HG02943 (cell line): ENCODE measurements around the gene LYRM1.

Experiments used
- ATAC-seq: cut with Tn5 transposase; IDR thresholded peaks from one replicate; pipeline ENCODE4 v1.9.1; 2021; ENCODE audit warnings: mild to moderate bottlenecking, low read depth, moderate library complexity; ENCODE audit not compliant: unreplicated experiment

Gene LYRM1

GRCh38 chr16:20901068-20901435 is 481 bp downstream of the LYRM1 start:
- peak; percentile 18 for ATAC-seq

DNA sequence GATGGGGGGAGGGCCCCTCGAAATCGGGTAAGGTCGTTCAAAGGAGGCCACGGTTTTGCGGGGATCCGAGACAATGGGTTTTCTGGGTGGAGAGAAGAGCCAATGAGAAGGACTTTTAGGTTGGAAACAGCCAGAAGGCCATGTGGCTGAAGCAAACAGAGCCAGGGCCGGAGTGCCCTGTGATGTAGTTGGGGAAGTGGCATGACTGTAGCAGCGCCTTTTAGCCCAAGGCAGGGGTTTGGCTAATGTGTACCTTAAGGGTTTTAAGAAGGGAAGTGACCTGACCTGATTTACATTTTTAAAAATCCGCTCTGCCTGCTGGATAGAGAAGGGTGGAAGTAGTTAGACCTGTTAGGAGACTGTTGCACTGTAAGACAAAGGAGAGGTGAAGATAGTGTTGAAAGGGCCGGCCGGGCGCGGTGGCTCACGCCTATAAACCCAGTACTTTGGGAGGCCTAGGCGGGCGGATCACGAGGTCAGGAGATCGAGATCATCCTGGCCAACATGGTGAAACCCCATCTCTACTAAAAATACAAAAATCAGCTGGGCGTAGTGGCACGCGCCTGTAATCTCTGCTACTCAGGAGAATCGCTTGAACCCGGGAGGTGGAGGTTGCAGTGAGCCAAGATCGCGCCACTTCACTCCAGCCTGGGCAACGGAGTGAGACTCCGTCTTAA is 1.0 kb downstream of the LYRM1 start:
- no peak for ATAC-seq

GRCh38 chr16:20902426-20902825 is 1.9 kb downstream of the LYRM1 start:
- ATAC-seq: no peak

DNA sequence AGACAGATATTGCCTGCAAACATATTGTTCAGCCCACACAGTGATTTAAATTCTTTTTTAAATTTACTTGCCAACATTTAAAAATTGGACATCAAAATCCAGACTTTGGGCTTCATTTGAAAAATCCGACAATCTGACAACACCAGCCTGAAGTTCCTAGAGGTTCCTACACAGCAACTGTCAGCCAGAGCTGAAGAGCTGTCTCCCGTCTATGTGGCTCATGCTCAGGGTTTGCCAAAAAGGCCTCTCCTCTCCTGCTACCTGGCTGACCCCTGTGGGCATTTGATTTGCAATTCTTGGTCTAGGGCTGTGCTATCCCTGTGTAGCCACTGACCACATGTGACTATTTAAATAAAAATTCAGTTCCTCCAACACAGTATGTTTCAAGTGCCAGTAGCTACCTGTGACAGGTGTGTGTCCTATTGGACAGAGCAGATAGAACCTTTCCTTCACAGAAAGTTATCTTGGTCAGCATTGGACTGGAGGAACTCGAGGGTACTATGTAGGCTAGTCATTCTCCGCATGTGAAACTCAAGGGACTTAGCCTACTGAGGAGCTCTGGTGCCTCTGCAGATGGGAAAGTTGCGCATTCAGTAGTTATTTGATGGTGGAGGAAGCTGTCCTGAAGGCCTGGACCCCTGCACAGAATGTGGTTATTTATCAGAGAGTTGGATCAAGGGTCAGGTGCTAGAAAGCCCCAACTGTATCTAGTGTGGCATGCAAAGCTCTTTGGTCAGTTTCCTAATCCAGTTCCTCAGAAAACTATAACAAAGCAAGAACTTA is 2.7 kb downstream of the LYRM1 start:
- no peak for ATAC-seq

GRCh38 chr16:20903899-20904506 is 3.4 kb downstream of the LYRM1 start:
- ATAC-seq: no peak

- ATAC-seq: no peak
These were observed 4.0 kb downstream of the LYRM1 start for GRCh38 chr16:20904507-20905081.

- no peak for ATAC-seq
These were observed 5.0 kb downstream of the LYRM1 start for GRCh38 chr16:20905576-20905975.

GRCh38 chr16:20906341-20907255 is 6.0 kb downstream of the LYRM1 start:
- no peak for ATAC-seq

- no peak for ATAC-seq
These were observed 10.3 kb downstream of the LYRM1 start for GRCh38 chr16:20910781-20911321.

- no peak for ATAC-seq
These were observed 10.8 kb downstream of the LYRM1 start for GRCh38 chr16:20911361-20911760.

DNA sequence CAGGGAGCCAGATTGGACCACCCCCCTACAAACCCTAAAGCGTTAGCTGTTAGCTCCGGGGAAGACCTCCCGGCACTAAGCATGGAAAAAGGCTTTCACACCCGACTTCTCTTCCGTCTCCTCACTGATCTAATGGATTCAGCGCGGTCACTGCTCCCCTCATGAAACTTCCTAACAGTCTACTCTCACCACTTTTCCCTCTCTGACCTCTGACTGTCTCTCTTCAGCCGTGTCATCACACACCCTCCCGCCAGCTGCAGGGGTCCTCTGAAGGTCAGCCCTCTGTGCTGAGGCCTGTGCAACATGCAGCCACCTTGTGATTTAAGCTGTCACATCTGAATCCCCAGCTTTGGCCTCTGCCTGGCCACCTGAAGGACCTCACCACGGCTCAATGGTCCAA is 15.7 kb downstream of the LYRM1 start:
- no peak for ATAC-seq

DNA sequence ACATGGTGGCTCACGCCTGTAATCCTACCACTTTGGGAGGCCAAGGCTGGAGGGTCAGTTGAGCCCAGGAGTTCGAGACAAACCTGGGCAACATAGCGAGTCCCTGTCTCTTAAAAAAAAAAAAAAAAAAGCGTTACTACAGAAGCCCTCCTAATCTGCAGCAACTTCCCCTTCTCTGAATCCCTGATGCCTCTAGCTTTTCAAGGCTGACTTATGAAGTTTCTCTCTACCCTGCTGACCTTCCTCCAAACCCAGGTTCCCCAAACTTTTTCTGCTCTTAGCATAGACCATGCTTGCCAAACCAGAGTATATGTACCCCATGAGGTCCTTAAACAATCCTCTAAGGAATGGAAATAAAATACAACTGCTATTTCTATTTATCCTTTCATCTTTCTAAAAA is 16.4 kb downstream of the LYRM1 start:
- ATAC-seq: no peak

DNA sequence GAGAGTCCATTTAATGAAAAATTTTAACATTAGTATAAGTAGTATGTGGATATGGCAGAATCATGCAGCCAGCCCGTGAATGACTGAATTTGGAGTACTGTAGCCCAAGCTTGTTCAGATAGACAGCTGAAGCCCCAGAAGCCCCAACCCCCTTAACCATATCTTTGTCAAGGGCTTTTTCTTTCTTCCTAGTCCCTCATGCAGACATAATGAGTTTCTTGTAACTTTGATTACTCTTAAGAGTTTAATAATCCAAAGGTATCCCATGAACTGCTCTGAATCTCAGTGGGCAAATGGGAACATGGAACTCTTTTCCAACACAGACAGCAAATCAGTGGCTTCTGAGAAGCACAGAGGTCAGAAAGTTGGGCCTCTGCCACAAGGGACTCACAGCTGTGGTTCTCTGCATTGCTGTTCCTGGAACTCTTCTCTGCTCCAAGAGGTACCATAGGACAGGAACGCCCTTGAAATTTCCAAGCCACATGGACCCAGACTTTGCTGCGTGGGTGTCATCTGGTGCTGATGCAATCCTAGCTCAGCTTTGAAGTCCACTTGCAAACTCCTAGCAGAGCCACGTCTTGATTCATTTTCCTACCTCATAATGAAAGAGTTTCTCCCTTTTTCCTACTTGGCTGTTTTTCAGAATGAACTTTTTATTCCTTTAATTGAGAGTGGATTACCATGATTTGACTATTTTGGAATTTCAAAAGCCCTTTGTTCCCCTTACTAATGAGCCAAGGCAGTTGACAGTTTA is 18.1 kb downstream of the LYRM1 start:
- ATAC-seq: no peak

DNA sequence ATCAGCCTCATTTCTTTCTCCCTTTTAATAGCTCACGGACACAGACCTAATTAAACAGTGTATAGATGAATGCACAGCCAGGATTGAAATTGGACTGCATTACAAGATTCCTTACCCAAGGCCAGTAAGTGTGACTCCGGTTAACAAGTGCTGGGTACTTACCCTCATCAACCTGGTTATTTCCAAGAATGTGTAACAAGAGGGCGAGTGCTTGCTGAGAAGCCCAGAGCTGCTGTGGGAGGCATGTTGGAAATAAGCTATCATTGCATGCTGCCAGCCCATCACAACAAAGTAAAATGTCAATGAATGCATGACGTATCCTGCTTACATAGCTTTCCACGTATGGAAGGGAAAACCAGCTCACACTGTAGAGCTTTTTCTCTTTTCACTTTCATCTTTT is 19.5 kb downstream of the LYRM1 start:
- ATAC-seq: no peak

GRCh38 chr16:20920799-20921198 is 20.2 kb downstream of the LYRM1 start:
- no peak for ATAC-seq

- ATAC-seq: no peak
These were observed 23.3 kb downstream of the LYRM1 start for GRCh38 chr16:20923876-20924275.

GRCh38 chr16:20925751-20926150 is 25.2 kb downstream of the LYRM1 start:
- no peak for ATAC-seq

DNA sequence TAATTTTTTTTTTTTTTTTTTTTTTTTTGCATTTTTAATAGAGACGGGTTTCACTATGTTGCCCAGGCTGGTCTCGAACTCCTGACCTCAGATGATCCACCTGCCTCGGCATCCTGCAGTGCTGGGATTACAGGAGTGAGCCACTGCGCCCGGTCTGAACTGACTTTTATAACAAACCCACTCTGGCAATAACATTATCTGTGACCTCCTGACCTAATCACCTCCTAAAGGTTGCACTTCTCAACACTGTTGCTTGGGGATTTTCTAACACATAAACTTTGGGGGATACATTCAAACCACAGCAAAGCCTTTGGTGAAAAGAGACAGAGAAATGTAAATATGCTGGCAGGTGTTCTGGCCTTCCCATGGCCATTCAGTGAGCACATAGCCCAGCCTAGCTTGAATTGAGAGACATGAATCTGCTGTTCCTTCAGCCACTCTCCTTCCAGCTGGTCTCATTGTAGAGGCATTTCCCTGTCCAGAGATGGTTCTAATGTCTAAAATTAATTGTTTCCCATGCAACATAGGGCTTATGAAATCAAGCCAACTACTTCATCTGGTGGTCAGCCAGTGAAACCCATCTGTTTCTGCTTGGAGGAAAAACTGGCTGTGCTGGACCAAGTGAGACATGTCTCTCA is 28.3 kb downstream of the LYRM1 start:
- ATAC-seq: no peak
